HG02759 (cell line): ENCODE measurements around the gene LMCD1.
"Not testable (repeated sequence)": the region's sequence is repeated elsewhere in the genome, so short reads cannot be mapped to it uniquely, and the experiment has no call there.

Experiments used
- ATAC-seq: cut with Tn5 transposase; IDR thresholded peaks from one replicate; pipeline ENCODE4 v1.9.1; 2021; ENCODE audit warnings: mild to moderate bottlenecking, moderate library complexity; ENCODE audit not compliant: unreplicated experiment

Gene LMCD1

DNA sequence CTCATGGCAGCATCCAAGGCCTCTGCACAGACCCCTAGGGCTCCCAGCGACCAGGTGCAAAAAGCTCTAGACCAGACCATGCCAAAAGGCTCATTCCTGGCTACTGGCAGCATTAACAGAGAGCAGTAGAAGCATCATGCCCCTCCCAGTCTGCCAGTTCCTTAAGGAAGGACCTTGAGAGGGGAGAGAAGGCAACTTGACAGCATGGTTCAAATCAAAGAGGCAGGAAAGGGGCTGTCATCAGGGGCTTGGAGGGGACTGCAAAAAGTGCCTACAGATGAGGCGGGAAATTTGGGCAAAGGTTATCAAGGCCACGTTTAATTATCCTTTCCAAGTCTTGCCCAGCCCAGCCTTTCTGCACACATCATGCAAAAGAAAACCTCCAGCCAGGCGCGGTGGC, 78.3 kb downstream of the LMCD1 start:
- ATAC-seq, result no peak

DNA sequence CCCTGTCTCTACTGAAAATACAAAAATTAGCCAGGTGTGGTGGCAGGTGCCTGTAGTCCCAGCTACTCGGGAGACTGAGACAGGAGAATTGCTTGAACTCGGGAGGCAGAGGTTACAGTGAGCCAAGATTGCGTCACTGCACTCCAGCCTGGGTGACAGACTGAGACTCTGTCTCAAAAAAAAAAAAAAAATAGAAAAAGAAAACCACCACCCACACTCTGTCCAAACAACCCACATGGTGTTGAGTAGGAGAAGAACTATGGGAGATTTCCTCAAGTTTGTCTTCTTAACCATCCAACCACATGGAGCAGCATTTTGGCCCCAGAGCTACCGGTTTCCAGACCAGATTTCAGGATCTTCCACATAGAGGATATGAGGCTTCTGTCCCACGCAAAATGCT, 78.8 kb downstream of the LMCD1 start:
- ATAC-seq, result not testable (repeated sequence)

DNA sequence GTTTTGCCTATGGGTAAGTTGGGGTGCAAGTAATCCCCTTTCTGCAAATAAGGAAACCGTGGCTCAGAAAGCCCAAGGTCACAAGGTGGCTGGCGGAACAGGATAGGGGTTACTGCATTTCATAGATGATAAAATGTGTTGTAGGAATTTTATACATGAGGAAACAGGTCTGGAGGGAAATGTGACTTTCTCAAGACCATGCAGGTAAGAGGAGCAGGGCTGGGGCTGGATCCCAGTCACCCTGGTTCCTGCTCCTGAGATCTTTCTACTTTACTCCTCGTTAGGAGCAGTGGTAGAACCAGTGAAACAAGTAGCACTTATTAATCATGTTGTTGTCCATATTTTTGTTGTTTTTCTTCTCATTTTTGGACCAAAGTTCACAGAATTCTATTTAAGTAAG, 79.8 kb downstream of the LMCD1 start:
- ATAC-seq, result no peak

DNA sequence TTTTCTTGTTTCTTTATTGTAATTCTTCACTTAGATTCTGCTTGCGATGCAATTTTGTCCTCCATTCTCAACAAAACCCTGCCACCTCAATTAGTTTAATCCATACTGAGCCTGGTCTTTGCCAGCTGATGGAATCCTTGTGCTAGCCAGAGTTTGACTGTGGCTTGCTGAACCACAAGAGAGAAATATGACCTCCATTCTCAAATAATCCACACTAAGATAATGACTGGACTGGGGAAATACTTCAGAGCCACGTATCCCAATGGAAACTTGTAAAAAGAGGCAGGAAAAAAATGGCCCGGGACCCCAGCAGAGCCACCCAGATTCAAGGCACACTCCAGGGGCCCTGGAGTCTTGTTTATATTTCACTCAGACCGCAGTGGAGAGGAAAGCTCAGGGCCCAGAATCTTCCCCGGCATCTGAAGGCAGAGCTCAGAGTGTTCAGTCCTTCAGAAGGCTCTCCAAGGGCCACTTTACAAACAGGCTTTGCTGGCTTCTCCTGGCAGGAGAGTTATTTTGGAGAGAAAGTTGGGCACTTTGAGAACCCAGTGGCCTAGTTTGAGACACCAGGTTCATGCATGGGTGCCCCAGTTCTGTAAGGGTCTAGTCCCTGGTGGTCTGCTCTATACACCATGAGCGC, 80.3 kb downstream of the LMCD1 start:
- no peak for ATAC-seq

DNA sequence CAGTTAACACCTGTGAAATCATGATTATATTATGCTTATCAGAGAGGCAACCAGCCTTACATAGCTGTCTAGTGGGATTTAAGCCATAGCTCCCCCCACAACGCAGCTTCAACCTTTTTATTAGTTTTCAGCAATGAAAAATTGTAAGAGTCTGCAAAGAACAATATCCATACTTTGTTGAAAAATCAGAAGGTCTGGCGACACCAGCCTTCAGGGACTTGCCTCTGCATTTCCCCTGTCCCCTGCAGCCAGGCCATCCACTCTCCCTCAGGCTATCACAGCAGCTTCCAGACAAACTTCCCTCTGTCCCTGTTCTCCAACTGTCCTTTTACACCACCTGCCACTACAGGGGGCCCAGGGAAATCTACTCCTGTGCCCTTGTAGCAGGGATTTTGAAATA, 83.0 kb downstream of the LMCD1 start:
- no peak for ATAC-seq

DNA sequence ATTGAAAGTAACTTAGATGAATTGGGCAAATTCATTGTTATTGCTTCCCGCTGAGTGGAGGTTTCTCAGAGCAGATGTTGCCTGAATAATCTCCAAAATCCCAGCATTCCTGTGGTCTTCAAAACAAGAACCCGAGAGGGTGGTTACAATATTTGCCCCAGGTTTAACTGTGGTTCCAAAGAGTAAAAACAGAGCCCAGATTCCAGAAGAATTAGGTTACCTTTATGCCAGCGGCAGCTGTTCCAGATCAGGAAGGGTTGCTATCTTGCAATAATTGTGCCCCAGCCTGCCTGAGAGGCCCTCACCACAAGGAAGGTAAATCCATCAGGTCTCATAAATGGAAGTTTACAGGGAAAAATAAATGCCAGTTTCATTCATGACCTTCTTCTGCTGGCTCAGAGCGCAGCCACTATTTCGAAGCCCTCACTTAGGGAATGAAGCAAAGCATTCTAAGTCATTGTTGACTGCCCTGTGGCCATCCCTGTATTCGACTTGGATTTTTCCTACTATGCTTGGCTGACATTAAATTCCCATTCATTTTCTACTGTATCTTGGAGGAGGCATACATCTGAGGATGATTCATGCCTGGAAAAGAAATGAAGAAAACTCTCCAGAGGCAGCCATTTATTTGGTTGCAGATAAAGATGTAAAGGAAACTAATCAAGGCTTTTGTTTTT, 88.4 kb downstream of the LMCD1 start:
- ATAC-seq, result no peak

DNA sequence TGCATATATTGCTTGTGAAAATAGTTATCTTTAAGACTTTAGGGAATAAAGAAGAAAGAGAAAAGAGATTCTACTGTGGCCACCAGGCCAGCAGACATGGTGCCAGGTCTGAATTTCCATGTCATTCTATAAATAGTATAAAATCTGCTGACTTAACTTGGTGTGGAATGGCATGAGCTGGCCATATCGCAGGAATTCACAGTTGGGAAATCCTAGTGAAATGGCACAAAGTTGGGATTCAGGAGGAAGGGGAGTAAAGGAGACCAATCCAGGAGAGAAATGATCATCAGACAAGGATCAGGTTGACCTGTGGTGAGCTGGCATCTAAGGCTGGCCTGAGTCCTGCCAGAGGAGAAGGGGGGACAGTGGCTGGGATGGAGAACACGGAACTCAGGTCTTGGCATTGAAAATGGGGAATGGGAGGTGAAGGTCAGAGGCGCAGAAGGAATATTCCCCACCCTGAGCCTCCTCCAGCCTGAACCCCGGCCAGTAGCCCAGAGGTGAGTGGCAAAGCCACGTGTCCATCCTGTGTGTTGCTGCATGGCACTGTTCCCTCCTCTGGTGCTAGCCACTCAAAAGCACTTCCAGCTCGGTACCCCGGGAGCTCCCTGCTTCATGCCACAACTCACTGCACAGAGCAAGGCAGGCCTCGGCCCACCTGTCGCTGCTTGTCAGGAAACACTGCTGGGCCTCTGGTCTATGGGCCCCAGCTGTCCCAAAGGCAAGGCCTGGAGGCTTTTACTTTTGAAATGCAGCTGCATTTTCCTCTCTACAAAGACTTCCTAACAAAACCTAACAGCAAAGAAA, 91.6 kb downstream of the LMCD1 start:
- ATAC-seq, result no peak

DNA sequence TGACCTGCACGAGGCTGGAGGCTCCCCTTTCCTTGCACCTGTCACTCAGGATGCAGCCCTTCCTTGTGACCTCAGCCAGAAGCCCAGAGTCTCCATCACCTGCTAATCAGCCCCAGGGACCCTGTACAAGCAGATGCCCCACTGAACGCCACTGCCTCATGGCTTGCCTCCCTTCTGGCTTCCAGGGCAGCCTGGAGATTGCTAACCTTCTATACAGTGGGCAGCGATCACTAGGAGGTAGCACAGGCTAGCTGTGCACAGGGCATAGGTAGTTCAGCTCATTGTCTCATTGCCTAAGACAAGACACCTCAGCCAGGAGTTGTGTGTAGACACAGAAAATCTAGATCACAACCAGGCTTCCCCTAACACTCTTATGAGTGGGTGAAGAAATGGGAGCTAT, 93.6 kb downstream of the LMCD1 start:
- no peak for ATAC-seq

DNA sequence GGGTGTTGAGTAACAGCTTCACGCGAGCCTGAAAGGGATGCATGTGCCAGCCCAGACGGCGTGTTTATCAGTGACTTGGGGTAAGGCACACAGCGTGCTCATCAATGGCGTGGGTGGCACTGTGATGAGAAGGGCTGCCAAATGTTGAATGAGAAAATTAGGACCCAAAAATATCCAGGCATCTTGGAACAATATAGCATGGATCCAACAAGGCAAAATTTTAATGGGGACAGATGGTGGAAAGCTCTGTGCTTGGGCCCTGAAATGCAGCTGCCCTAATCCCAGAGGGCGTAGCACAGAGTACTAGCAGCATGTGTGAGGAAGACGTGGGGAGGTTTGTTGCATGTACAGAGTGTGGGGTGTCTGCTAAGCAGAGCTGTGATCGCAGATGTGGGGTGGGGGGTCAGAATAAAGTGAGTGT, 94.1 kb downstream of the LMCD1 start:
- ATAC-seq, result no peak

DNA sequence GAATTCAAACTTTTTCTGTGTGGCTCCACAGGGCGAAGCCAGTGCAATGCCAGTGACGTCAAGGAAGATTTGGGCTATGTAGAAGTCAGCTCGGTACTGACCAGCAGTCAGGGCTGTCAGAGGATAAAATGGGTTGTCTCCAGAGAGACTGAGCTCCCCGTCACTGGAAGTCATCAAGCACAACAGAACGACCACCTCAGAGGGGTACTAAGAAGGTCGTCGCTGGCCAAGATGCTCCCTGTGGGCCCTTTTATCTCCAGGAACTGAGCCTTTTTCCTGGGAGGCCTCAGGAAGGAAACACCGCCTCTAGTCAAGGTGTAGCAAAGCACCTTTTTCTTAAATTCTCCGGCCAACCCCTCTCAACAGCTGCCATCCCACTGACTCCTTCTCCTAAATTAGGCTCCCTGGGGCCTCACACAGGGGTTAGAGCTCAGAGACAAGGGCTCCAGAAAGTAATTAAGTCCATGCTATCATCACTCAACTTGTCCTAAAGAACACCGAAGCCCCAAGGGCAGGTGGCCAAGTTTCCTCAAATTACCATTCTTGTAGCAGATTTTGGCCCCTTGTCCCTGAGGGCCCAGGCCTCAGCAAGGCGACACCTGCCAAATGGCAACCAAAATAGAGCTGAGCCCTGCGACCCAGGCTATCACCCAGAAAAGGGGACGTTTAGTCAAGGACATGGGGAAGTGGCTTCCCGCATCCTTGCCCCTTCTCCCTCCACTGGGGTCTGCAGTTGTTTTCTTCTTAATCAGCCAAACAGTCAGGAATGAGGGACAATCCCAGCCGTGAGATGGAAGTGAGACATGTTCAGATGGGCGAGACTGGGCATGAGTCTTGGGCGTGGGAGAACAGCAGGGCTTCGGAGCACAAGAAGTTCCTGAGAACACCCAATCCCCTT, 94.9 kb downstream of the LMCD1 start:
- no peak for ATAC-seq

DNA sequence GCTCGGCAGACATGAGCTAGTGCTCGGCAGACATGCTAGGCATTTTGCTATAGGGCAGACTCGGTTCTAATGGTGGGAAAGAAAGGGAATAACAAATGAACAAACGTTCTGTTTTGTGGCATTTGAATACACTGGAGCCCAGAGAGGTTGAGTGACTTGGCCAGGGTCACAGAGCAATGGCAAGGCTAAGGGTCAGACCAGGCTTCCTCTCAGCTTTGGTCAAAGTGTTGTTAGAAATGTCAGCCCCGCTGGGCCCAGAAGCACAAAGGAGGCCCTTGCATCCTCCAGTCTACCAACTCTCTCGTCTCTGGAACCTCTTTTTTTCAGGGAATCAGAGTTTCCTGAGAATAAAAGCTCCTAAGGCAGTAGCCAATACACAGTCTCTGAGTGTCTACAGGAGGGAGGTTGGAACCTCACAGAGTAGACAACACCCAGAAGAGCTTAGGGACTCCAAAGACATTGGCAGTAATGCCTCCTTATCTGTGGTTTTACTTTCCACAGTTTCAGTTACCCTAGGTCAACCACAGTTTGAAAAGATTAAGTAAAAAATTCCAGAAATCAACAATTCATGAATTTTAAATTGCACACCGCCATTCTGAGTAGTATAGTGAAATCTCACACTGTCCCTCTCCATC, 95.7 kb downstream of the LMCD1 start:
- no peak for ATAC-seq

DNA sequence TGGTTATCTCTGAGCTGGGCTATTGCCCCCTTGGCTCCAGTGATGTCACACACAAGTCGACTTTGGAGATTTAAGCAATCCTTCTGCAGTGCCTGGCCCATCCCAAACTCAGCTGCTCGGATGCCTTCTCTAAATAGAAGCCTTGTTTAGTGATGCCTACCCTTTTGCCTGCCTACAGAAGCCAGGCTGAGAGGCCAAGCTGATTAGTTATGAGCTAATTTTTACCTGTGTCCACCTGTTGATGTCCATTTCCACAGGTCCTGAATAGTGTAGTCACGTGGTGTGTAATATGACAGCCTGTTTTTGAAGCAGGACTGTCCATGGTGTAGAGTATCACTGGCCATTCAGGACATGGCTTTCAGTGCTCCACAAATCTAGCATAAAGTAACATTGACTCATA, 97.5 kb downstream of the LMCD1 start:
- no peak for ATAC-seq

DNA sequence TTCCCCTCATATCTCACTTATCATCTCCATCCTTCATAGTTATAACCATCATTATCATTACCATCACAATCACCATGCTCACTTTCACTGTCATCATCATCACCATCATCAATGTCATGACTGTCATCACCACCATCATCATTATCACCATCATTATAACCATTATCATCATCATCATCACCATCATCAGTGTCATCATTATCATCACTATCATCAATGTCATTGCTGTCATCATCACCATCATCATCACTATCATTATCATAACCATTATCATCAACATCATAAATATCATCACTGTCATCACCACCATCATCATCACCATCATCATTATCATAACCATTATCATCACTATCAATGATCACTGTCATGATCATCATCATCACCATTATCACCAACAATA, 98.8 kb downstream of the LMCD1 start:
- no peak for ATAC-seq

DNA sequence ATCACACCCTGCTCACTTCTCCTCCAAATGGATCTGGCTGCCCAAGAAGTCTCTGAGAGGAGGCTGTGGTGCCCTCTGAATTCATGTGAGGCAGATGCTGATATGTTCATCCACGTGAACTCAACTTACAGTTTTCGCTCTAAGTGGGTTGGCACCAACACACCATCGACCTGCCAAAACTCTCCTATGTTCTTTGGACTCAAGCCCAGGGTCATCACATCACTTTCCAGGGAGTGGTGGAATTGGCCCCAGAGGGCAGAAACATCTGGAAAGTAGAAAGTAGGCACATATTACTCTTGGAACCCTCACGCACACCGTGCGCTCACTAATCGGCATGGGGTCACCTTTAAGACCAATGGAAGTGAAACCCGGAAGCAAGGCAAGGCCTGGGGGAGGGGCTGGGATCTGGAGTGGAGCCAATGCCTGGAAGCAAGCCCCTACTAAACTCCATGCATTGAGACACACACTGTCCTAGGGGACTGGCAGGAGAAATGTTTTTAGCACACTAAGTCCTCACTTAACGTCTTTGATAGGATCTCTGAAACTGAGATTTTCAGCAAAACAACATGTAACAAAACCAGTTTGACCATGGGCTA, 101.6 kb downstream of the LMCD1 start:
- ATAC-seq, result no peak

DNA sequence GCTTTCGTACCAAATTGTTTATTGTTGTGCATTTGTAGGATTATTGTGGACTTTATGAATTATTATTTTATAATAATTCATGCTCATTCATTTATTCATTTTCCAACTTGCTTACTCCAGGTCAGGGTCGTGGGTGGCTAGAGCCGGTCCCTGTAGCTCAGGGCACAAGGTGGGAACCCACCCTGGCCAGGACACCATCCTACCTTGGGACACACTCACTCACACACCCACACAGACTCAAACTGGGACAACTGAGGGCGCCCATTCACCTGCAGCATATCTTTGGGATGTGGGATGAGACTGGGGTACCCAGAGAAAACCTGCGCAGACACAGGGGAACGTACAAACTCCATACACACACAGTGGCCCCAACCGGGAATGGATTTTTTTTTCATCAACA, 102.4 kb downstream of the LMCD1 start:
- ATAC-seq, result no peak

DNA sequence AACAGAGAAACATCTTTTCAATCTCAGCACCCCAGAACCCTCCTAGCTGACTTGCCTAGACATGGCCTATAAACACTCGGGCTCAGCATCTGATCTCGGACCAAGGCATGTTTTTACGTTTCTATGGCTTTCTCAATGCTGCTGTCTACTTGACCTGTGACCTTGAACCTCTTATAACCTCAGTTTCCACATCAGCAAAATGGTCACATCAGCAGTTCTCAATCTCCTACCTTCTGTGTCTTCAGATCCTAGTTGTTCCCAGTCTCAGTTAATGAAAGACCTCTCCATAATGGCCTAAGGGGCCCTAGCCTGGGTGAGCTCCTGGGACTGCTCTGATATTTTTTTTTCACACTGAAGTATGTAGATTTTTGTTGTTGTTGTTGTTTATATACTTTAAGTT, 103.4 kb downstream of the LMCD1 start:
- ATAC-seq, result no peak

DNA sequence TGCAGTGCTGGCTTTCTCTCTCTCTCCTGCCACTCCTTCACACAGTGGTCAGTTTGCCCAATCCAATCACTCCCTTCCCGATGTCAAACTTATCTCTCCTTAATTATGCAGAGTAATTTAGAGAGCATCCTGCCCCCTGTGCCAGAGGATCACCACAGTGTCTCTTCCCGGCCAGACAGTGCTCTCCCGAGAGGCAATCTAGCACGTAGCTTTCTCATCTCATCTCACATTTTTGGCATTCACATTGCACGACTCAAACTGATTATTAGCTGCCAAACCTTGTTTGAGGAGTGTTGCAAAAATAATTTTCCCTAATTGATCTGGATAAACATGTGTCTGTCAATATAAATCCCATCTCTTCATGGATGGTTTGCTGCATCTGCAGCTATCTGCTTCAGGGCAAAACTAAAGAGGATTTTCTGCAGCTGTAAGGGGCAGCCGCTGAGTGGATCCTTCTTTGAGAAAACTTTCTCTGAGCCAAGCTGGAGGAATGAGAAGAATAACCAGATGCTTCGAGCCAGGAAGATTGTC, 105.1 kb downstream of the LMCD1 start:
- no peak for ATAC-seq

DNA sequence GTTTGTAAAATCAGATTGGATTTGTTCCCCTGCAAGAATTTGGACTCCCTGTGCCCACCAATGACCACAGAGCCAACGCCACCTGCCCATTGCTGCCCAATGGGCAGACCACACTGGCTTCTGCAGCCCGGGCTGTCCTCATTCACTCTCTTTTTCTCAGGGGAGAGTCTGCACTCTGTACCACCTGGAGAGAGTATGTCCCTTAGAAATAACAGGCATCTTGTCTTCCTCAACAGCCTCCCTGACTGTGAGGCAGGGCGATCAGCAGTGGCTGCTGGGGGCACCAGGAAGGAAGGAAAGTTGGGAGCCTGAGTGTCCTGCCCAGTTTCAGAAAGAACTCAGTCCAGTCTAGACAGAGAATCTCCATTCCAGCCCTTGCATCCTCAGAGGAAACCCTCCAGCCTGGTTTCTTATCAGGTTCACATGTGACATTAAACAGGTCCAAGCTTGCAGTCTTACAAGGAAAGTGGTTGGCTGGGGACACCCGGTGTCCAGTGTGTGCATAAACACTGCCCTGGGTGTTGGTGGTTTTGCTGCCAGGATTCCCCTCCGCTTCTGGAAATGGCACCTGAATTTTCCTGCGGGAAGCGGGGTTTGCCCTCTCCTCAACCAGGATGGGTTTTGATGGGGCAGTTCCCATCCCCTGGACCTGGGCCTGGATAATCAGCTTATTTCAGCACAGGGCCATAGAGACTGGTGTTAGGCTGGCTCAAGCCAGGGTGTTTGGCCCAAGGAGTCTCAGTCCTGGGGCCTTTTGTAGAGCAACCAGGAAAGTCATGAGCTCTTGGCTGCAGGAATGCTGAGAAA, 105.8 kb downstream of the LMCD1 start:
- peak; percentile 68 for ATAC-seq
